ENCODE results near the gene CTXN1.

- TF ChIP-seq CTCF (IDR thresholded peaks at IDR 0.05) (no peak), POLR2A (IDR thresholded peaks at IDR 0.05) (no peak), EP300 (IDR thresholded peaks at IDR 0.05) (no peak)
These were observed 17.7 kb downstream of the CTXN1 start for GRCh38 chr19:7908078-7908699.
